ENCODE results near the gene ANKRD11. TPM values are rescaled to one million over a fixed set of nuclear protein-coding genes. Genes with fewer than 3 reads are reported as not detected.

Gene ANKRD11
- total RNA-seq, 1 donor from 2014 or later: 140 TPM

GRCh38 chr16:89420204-89420603, 70.2 kb downstream of the ANKRD11 start:
- no peak for ATAC-seq
- intact Hi-C loops (cut with DNase I): no loop called here
- no peak for DNase-seq (ENCODE audit: low spot score)

DNA sequence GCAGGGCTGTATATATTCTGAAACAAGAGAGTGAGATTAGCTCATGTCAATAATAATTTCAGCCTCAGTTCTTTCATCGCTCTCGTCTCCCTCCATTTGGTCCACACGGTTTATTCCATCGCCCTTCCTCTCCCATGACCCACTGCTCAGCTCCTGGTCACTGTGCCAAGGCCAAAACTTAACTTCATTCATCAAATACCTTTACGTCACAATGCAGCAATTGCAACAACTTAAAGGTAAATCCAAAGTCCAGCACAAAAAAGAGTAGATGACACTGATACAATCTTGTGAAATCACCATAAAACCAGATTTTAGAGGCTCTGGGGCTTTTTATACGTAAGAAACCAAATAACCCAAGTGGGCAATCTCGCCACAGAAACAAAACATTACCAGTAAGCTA, 72.0 kb downstream of the ANKRD11 start:
- no peak for ATAC-seq
- intact Hi-C loops (cut with DNase I): no loop called here
- DNase-seq (ENCODE audit: low spot score): no peak

DNA sequence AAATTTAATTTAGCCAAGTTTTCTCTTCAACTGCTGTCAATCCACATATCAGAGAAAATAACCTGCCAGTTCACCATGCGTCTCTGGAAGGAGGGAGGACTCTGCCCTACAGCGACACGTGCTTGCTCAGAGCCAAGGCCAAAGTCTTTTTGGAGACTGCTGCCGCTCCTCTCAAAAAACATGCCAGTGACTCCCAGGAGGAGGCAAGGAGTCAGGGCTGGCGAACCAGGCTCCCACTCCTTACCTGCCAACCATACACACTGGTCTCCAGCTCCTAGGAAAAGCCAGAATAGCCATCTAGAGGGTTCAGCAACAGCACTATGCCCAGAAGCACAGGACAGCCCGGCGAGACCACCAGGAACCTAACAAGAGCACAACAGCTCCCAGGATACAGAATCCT, 73.0 kb downstream of the ANKRD11 start:
- intact Hi-C loops (cut with DNase I): no loop called here
- ATAC-seq: peak; percentile 27
- DNase-seq (ENCODE audit: low spot score): no peak

GRCh38 chr16:89413811-89414585, 76.4 kb downstream of the ANKRD11 start:
- DNase-seq (ENCODE audit: low spot score) (no peak), ATAC-seq (no peak)
- intact Hi-C loops (cut with DNase I): no loop called here

GRCh38 chr16:89412811-89413210, 77.5 kb downstream of the ANKRD11 start:
- intact Hi-C loops (cut with DNase I): no loop called here
- DNase-seq (ENCODE audit: low spot score): no peak
- ATAC-seq: no peak

GRCh38 chr16:89411335-89411850, 79.0 kb downstream of the ANKRD11 start:
- no peak for ATAC-seq
- DNase-seq (ENCODE audit: low spot score): no peak
- intact Hi-C loops (cut with DNase I): no loop called here

DNA sequence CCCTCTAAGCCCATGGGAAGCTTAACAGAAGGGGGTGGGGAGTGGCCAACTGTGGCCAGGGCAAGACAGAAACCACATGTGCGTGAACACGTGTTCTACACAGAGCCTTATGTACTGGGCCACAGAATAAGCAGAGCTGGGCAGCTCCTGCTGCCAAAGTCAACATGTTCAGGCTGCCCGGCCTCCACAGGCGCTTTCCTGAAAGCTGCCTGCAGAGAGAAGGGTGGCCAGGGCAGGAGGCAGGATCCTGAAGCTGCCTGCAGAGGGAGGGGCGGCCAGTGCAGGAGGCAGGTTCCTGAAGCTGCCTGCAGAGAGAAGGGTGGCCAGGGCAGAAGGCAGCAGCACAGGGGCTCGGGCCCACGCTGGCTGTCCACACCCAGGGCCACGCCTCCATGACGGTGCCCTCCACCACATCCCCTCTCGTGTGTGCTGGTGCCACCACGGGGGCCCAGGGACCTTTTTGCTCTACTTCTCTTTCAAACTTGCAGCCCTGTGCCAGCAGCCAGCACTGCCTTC, 79.5 kb downstream of the ANKRD11 start:
- intact Hi-C loops (cut with DNase I): no loop called here
- no peak for DNase-seq (ENCODE audit: low spot score)
- peak; percentile 93 for ATAC-seq

DNA sequence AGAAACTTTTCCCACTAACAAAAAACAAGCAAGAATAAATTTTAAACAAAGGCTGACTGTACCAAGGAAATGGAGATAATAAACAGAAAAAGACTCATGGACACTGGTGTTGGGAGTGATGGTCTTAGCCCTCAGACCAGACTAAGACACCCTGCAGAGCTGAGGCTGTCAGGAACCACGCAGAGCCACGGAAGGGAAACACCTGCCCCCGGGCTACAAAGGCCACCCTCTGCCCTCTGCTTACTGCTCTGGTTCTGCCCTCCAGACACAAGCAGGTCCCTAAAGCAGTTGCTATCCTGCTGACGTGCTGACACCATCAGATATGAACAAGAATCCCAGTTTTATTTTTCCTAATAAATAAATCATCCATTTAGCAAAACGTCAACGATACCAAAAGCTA, 80.0 kb downstream of the ANKRD11 start:
- DNase-seq (ENCODE audit: low spot score) (no peak), ATAC-seq (peak; percentile 4)
- intact Hi-C loops (cut with DNase I): no loop called here

- intact Hi-C loops (cut with DNase I): no loop called here
These were observed 81.1 kb downstream of the ANKRD11 start for GRCh38 chr16:89409161-89409711.

DNA sequence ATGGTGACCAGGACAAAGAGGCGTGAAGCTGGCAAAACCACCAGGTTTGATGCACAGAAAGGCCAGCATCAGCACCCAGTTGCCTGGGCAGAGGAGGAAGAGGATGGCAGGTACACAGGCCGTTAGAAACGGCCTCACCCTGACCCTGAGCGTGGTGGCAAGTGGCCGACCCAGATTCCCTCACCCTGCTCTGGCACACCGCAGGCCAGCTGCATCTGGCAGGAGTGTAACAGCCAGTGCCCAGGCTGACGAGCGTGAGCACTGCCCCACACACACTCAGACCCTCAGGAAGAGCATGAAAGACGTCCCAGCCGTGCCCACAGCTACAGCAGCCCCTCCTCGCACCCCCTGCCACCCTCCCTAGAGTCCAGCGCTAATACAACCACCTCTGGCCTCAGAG, 82.0 kb downstream of the ANKRD11 start:
- DNase-seq (ENCODE audit: low spot score) (no peak), ATAC-seq (peak; percentile 3)
- intact Hi-C loops (cut with DNase I): no loop called here

More at GRCh38 chr16:89409161-89409711, 81.1 kb downstream of the ANKRD11 start:
- ATAC-seq: no peak
- DNase-seq (ENCODE audit: low spot score): no peak

GRCh38 chr16:89407925-89408300, 82.4 kb downstream of the ANKRD11 start:
- intact Hi-C loops (cut with DNase I): no loop called here
- DNase-seq (ENCODE audit: low spot score): no peak
- ATAC-seq: peak; percentile 56

GRCh38 chr16:89407282-89407924, 83.0 kb downstream of the ANKRD11 start:
- no peak for ATAC-seq
- intact Hi-C loops (cut with DNase I): no loop called here
- DNase-seq (ENCODE audit: low spot score): no peak

DNA sequence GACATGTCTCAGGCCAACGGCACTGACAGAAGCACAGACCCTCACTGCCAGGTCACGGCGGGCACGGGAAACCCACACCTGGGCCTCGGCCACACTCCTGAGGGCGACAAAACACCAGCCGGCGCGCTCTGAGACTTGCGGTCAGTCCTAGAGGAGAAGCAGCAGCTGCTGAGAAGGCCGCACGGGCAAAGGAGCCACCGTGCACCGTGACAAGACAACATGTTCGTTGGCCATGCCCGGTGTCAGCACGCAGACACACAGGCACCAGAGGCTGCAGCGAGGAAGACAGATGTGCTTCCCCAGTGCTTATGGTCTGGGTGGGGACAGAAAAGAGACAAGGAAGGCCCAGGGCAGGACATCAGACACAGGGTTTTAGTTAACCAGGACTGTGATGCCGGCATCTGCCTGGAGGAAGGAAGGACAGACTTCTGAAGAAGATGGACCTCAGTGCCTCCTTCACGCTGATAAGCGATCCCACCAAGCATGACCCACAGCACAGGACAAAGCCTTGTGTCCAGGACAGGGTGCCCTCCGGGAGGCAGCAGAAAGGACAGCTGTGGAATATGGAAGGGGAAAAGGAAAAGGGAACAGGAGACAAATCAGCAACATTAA, 84.0 kb downstream of the ANKRD11 start:
- DNase-seq (ENCODE audit: low spot score): no peak
- ATAC-seq: no peak
- intact Hi-C loops (cut with DNase I): no loop called here

- ATAC-seq (no peak), DNase-seq (ENCODE audit: low spot score) (no peak)
- intact Hi-C loops (cut with DNase I): no loop called here
These were observed 85.8 kb downstream of the ANKRD11 start for GRCh38 chr16:89404561-89404960.

DNA sequence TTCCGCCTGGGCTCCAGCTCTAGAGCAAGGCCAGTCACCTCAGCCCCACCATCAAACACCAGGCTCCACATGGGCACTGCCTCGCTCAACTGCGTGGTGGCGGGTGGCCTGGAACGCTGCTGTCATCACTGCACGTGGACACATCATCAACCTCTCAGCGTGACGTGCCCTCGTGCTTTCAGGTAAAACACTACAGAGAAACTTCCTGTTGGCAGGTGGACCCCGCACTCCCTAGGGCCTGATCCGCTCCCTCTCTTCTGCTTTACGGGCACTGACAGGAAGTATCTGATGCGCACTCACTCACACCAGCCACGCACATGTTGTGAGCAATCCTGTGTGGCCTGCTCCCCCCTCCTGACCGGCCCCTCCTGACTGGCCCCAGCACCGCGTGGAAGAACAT, 87.4 kb downstream of the ANKRD11 start:
- no peak for DNase-seq (ENCODE audit: low spot score)
- no peak for ATAC-seq
- intact Hi-C loops (cut with DNase I): no loop called here

DNA sequence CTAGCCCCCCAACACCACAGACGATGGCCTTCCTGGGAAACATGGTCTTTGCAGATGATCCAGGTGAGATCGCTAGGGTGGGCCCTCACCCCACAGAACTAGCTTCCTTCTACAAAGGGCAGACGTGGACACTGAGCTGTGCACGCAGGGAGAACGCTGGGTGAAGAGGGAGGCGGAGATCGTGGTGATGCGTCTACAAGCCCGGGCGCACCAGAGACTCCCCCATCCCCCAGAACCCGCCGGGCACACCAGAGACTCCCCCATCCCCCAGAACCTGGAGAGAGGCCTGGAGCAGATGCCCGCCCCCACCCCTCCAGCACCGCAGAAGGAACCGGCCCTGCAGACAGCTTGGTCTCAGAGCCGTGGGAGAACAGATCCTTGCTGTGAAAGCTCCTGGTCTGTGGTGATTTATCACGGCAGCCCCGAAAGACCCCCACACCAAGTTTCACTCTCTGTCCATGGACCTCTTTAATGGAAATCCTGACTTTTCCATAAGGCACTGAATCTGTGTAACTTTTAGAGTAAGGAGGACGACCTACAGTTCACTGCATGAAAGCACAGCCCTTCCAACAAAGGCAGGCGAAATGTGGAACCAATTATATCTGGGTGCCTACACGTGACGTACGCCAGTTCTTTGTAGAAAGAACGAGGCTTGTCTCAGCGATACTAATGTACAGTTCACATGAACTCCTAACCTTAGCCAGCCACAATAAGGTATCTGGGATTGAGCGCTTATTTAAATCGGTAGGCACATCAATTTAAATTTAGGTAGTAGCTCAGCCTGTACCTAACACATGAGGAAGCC, 88.5 kb downstream of the ANKRD11 start:
- ATAC-seq (peak; percentile 72), DNase-seq (ENCODE audit: low spot score) (no peak)
- intact Hi-C loops (cut with DNase I): no loop called here

DNA sequence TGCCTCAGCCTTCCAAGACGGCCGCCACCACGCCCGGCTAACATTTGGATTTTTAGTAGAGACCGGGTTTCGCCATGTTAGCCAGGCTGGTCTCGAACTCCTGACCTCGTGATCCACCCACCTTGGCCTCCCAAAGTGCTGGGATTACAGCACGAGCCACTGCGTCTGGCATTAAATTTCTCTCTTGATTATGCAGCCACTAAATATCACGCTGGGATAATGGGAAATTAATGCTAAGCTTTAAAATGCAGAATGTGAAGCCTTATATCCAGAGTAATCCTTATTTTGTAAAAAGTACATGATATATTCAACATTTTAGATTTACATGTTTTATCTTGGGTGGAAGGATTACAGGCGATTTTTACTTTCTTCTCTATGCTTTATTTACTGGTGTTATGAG, 89.2 kb downstream of the ANKRD11 start:
- intact Hi-C loops (cut with DNase I): no loop called here
- DNase-seq (ENCODE audit: low spot score) (no peak), ATAC-seq (no peak)

GRCh38 chr16:89400740-89401139, 89.6 kb downstream of the ANKRD11 start:
- ATAC-seq (no peak), DNase-seq (ENCODE audit: low spot score) (no peak)
- intact Hi-C loops (cut with DNase I): no loop called here

GRCh38 chr16:89398924-89399323, 91.4 kb downstream of the ANKRD11 start:
- DNase-seq (ENCODE audit: low spot score): no peak
- no peak for ATAC-seq
- intact Hi-C loops (cut with DNase I): no loop called here
